Endothelial cell of umbilical vein (primary cell): Measurements from ENCODE around the gene SMURF2.

ENCODE experiments used
- CTCF ChIP-seq, 2 donors: IDR thresholded peaks; 1 replicate in 1 of 2; 2 replicates in 1 of 2; pipeline ENCODE4 v1.5.1; 2011; ENCODE audit warnings: low read length in 2 of 2, mild to moderate bottlenecking in 2 of 2, moderate library complexity in 2 of 2, control low read depth in 1 of 2, inconsistent platforms in 1 of 2, low read depth in 1 of 2; ENCODE audit not compliant: insufficient read depth in 1 of 2; ENCODE audit errors: extremely low read depth in 1 of 2
- EZH2 ChIP-seq: IDR thresholded peaks from 2 replicates; pipeline ENCODE4 v1.6.1; 2012; ENCODE audit warnings: borderline replicate concordance, low read depth, mild to moderate bottlenecking, moderate library complexity, low read length, inconsistent platforms; ENCODE audit not compliant: severe bottlenecking
- FOS ChIP-seq: IDR thresholded peaks from 2 replicates; pipeline ENCODE4 v1.6.1; 2011; ENCODE audit warnings: mild to moderate bottlenecking, low read length, moderate library complexity, borderline replicate concordance; ENCODE audit not compliant: insufficient read depth
- GATA2 ChIP-seq: IDR thresholded peaks from 2 replicates; pipeline ENCODE4 v1.7.0; 2011; ENCODE audit warnings: low read depth, mild to moderate bottlenecking, moderate library complexity, mixed read lengths, low read length; ENCODE audit not compliant: insufficient read length, insufficient read depth
- JUN ChIP-seq: IDR thresholded peaks from 2 replicates; pipeline ENCODE4 v1.6.1; 2011; ENCODE audit warnings: borderline replicate concordance, low read depth; ENCODE audit not compliant: insufficient read length, insufficient read depth
- MAX ChIP-seq: IDR thresholded peaks from 2 replicates; pipeline ENCODE4 v1.6.1; 2011; ENCODE audit not compliant: insufficient read depth, insufficient read length
- MYC ChIP-seq: IDR thresholded peaks from one replicate; pipeline ENCODE4 v1.6.1; 2011; ENCODE audit warnings: mild to moderate bottlenecking, low read depth, low read length
- POLR2A ChIP-seq: IDR thresholded peaks from 2 replicates; pipeline ENCODE4 v1.6.1; 2012; ENCODE audit warnings: low read depth, mild to moderate bottlenecking, control low read depth, low read length
- POLR2AphosphoS5 ChIP-seq: IDR thresholded peaks from 2 replicates; pipeline ENCODE4 v1.6.1; 2012; ENCODE audit warnings: low read depth, mild to moderate bottlenecking, control low read depth, low read length, moderate library complexity; ENCODE audit not compliant: insufficient read depth

GRCh38 chr17:64611369-64611768, 50.7 kb downstream of the SMURF2 start:
- TF ChIP-seq CTCF (IDR thresholded peaks at IDR 0.05; ENCODE audit: extremely low read depth in 1 of 2, insufficient read depth in 1 of 2, low read depth in 1 of 2, low read length in 2 of 2) (no peak), POLR2A (no peak), POLR2AphosphoS5 (no peak), EZH2 (no peak), MAX (no peak), GATA2 (no peak), MYC (no peak), JUN (no peak), FOS (no peak)
